Endothelial cell of umbilical vein (primary cell): ENCODE results near the gene ZMIZ2. TPM values are rescaled to one million over a fixed set of nuclear protein-coding genes. Genes with fewer than 3 reads are reported as not detected.
"Not testable (repeated sequence)": the region's sequence is repeated elsewhere in the genome, so short reads cannot be mapped to it uniquely, and the experiment has no call there.

ENCODE experiments used
- BruUV-seq: library from RNA; stranded (reverse); fragments of 400-500 nt; replicated peaks from 2 replicates; lab custom pipeline; 2021; lab: Mats Ljungman, UMichigan
- CTCF ChIA-PET: fragments of 300-600, 350-600 bp; sonication (Branson Sonifier 250); formaldehyde crosslinking; loops from one replicate; lab custom pipeline; 2021; ENCODE audit warnings: antibody characterized with exemption, inconsistent platforms; lab: Charles Lee
- POLR2A ChIA-PET: fragments of 300-600, 350-600 bp; sonication (Branson Sonifier 250); formaldehyde crosslinking; loops from one replicate; lab custom pipeline; 2021; ENCODE audit warnings: antibody characterized with exemption, inconsistent platforms; lab: Charles Lee
- DNase-seq: peaks from one replicate; pipeline ENCODE4 v3.0.0-alpha.2; 2011; ENCODE audit warnings: low read depth, low spot score
- FAIRE-seq: peaks from 2 replicates; lab custom pipeline; 2011; peaks lifted over from hg19 to GRCh38; lab: Jason Lieb, UNC
- H2AFZ ChIP-seq: 2 replicates; pipeline ENCODE4 v1.6.0; 2012; ENCODE audit warnings: low read depth, low read length, control low read depth, inconsistent platforms
- H3K27ac ChIP-seq: 2 replicates; pipeline ENCODE4 v1.5.1; 2011; ENCODE audit warnings: low read depth, mild to moderate bottlenecking, control low read depth, low read length, moderate library complexity; ENCODE audit not compliant: insufficient read depth
- H3K27me3 ChIP-seq, 2 experiments: 2 replicates each; pipeline versions ENCODE4 v1.6.0 to v1.6.1; 2011; ENCODE audit warnings: low read length in 2 of 2, mixed read lengths in 1 of 2; ENCODE audit not compliant: control insufficient read depth in 2 of 2, insufficient read depth in 2 of 2
- H3K36me3 ChIP-seq, 2 experiments: 2 replicates in 1 of 2; 3 replicates in 1 of 2; pipeline ENCODE4 v1.5.1; 2011; ENCODE audit warnings: low read length in 2 of 2, mild to moderate bottlenecking in 1 of 2, moderate library complexity in 1 of 2; ENCODE audit not compliant: control insufficient read depth in 2 of 2, insufficient read depth in 2 of 2; ENCODE audit errors: extremely low read depth in 1 of 2
- H3K4me1 ChIP-seq: 3 replicates; pipeline ENCODE4 v1.5.1; 2011; ENCODE audit warnings: mild to moderate bottlenecking, low read length; ENCODE audit not compliant: control insufficient read depth, insufficient read depth; ENCODE audit errors: extremely low read depth
- H3K4me2 ChIP-seq: 2 replicates; pipeline ENCODE4 v1.6.1; 2011; ENCODE audit warnings: low read length, control low read depth, mixed read lengths; ENCODE audit not compliant: insufficient read depth
- H3K4me3 ChIP-seq, 3 experiments: fragments of 200-600 bp in 1 of 3; sonication (generic), shearing (Covaris generic) in 1 of 3; replicated peaks in 1 of 3; 2 replicates each; pipeline ENCODE4 v1.5.1; 2011 to 2016; ENCODE audit warnings: control low read depth in 3 of 3, low read length in 3 of 3, mild to moderate bottlenecking in 2 of 3, inconsistent platforms in 1 of 3, low read depth in 1 of 3, moderate library complexity in 1 of 3; ENCODE audit not compliant: insufficient read depth in 1 of 3
- H3K79me2 ChIP-seq: 2 replicates; pipeline ENCODE4 v1.6.0; 2012; ENCODE audit warnings: low read length, inconsistent platforms; ENCODE audit not compliant: control insufficient read depth, insufficient read depth
- H3K9ac ChIP-seq: replicated peaks from 2 replicates; pipeline ENCODE3; 2011; ENCODE audit warnings: low read length, control low read depth; ENCODE audit not compliant: insufficient read depth; ENCODE audit errors: extremely low read depth
- H3K9me1 ChIP-seq: replicated peaks from 3 replicates; pipeline ENCODE4 v1.6.0; 2011; ENCODE audit warnings: mild to moderate bottlenecking, low read length; ENCODE audit not compliant: control insufficient read depth, insufficient read depth; ENCODE audit errors: extremely low read depth
- H3K9me3 ChIP-seq: replicated peaks from 2 replicates; pipeline ENCODE4 v1.5.1; 2012; ENCODE audit warnings: low read length, inconsistent platforms; ENCODE audit not compliant: control insufficient read depth, insufficient read depth
- H4K20me1 ChIP-seq: replicated peaks from 2 replicates; pipeline ENCODE3; 2011; ENCODE audit warnings: mild to moderate bottlenecking, low read length; ENCODE audit not compliant: control insufficient read depth, insufficient read depth; ENCODE audit errors: extremely low read depth
- EZH2 ChIP-seq: IDR thresholded peaks from 2 replicates; pipeline ENCODE4 v1.6.1; 2012; ENCODE audit warnings: borderline replicate concordance, low read depth, mild to moderate bottlenecking, moderate library complexity, low read length, inconsistent platforms; ENCODE audit not compliant: severe bottlenecking
- FOS ChIP-seq: IDR thresholded peaks from 2 replicates; pipeline ENCODE4 v1.6.1; 2011; ENCODE audit warnings: mild to moderate bottlenecking, low read length, moderate library complexity, borderline replicate concordance; ENCODE audit not compliant: insufficient read depth
- GATA2 ChIP-seq: IDR thresholded peaks from 2 replicates; pipeline ENCODE4 v1.7.0; 2011; ENCODE audit warnings: low read depth, mild to moderate bottlenecking, moderate library complexity, mixed read lengths, low read length; ENCODE audit not compliant: insufficient read length, insufficient read depth
- JUN ChIP-seq: IDR thresholded peaks from 2 replicates; pipeline ENCODE4 v1.6.1; 2011; ENCODE audit warnings: borderline replicate concordance, low read depth; ENCODE audit not compliant: insufficient read length, insufficient read depth
- POLR2A ChIP-seq: IDR thresholded peaks from 2 replicates; pipeline ENCODE4 v1.6.1; 2012; ENCODE audit warnings: low read depth, mild to moderate bottlenecking, control low read depth, low read length
- POLR2AphosphoS5 ChIP-seq: IDR thresholded peaks from 2 replicates; pipeline ENCODE4 v1.6.1; 2012; ENCODE audit warnings: low read depth, mild to moderate bottlenecking, control low read depth, low read length, moderate library complexity; ENCODE audit not compliant: insufficient read depth
- dilution Hi-C: fragments of 300-500 bp; cut with MboI; formaldehyde crosslinking; loops from one replicate; pipeline ENCODE4 v1.15.0; 2019; ENCODE audit warnings: low sequenced_read_pairs; ENCODE audit not compliant: extremely low pct_ligation_motif_present
- intact Hi-C: fragments of 100-400 bp; cut with micrococcal nuclease; formaldehyde crosslinking; loops from one replicate; pipeline ENCODE4 v1.10.0; 2022
- polyA plus RNA-seq, 4 experiments: library from polyadenylated mRNA; depleted of rRNA in 3 of 4; stranded (reverse) in 3 of 4; unstranded in 1 of 4; fragments of >200 nt; gene quantifications; 2 replicates each; pipeline versions ENCODE4 v1.2.1 to v1.2.3, GENCODE V29; 2011 to 2012; ENCODE audit warnings: missing spikeins in 1 of 4
- total RNA-seq: library from RNA; stranded (reverse); gene quantifications from 2 replicates; pipeline ENCODE4 v1.2.3, GENCODE V29; 2021
- TF ChIP-seq, protein P1 (sequence below), 2 donors: IDR thresholded peaks; 1 replicate in 1 of 2; 2 replicates in 1 of 2; pipeline ENCODE4 v1.5.1; 2011; ENCODE audit warnings: low read length in 2 of 2, mild to moderate bottlenecking in 2 of 2, moderate library complexity in 2 of 2, control low read depth in 1 of 2, inconsistent platforms in 1 of 2, low read depth in 1 of 2; ENCODE audit not compliant: insufficient read depth in 1 of 2; ENCODE audit errors: extremely low read depth in 1 of 2

Gene ZMIZ2
- total and polyA plus RNA-seq, 2 donors (not counting 3 experiments of a cell fraction or from before 2014, with no cell fraction given): 30.6 to 87.5 TPM

DNA sequence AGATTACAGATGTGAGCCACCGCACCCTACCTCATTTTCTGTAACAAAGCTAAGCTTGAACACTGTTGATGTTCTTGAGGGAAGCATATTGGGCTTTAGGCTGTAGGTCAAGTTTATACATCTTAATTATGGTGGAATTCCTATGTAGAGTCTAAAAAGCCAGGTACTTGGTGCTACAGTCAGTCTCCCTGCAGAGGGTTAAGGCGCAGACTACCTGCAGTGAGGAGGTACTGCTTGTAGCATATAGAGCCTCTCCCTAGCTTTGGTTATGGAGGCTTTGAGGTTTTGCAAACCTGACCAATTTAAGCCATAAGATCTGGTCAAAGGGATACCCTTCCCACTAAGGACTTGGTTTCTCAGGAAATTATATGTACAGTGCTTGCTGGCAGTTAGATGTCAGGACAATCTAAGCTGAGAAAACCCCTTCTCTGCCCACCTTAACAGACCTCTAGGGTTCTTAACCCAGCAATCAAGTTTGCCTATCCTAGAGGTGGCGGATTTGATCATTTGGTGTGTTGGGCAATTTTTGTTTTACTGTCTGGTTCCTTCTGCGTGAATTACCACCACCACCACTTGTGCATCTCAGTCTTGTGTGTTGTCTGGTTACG is 53.9 kb downstream of the ZMIZ2 start:
- POLR2A ChIA-PET: no interaction called here
- no peak overlapping the region for H3K9ac ChIP-seq
- no peaks in the 10 kb centered on the region for H3K9me3 ChIP-seq
- intact Hi-C loops: no loop called here
- peaks cover 10% of the 10 kb centered on the region for H4K20me1 ChIP-seq
- H3K27ac ChIP-seq: no peak overlapping the region
- peaks cover 26 to 31% of the 10 kb centered on the region in 2 experiments for H3K36me3 ChIP-seq
- H3K4me1 ChIP-seq: peaks cover 10% of the 10 kb centered on the region
- no TSS peak for BruUV-seq
- H3K4me3 ChIP-seq: no peak overlapping the region
- dilution Hi-C loops: no loop called here
- no peak for DNase-seq
- H3K4me2 ChIP-seq: no peak overlapping the region
- no peaks in the 10 kb centered on the region for H3K27me3 ChIP-seq
- CTCF ChIA-PET: interaction anchor here (2.1 kb wide), 1 partner anchor 45 kb away, joined by 6 read pairs; the partner anchor contains the start of gene H2AZ2
- TF ChIP-seq POLR2A: peak; percentile 48
- TF ChIP-seq FOS: no peak
- no peak for TF ChIP-seq GATA2
- no peak for TF ChIP-seq JUN
- TF ChIP-seq EZH2: no peak
- TF ChIP-seq, protein P1, sequence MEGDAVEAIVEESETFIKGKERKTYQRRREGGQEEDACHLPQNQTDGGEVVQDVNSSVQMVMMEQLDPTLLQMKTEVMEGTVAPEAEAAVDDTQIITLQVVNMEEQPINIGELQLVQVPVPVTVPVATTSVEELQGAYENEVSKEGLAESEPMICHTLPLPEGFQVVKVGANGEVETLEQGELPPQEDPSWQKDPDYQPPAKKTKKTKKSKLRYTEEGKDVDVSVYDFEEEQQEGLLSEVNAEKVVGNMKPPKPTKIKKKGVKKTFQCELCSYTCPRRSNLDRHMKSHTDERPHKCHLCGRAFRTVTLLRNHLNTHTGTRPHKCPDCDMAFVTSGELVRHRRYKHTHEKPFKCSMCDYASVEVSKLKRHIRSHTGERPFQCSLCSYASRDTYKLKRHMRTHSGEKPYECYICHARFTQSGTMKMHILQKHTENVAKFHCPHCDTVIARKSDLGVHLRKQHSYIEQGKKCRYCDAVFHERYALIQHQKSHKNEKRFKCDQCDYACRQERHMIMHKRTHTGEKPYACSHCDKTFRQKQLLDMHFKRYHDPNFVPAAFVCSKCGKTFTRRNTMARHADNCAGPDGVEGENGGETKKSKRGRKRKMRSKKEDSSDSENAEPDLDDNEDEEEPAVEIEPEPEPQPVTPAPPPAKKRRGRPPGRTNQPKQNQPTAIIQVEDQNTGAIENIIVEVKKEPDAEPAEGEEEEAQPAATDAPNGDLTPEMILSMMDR (IDR thresholded peaks at IDR 0.05; ENCODE audit: extremely low read depth in 1 of 2, insufficient read depth in 1 of 2, low read depth in 1 of 2, low read length in 2 of 2): no peak
- TF ChIP-seq POLR2AphosphoS5: peak; percentile 45
- no peaks in the 10 kb centered on the region for H3K9me1 ChIP-seq
- peaks cover 37% of the 10 kb centered on the region for H3K79me2 ChIP-seq
- no peak overlapping the region for H2AFZ ChIP-seq
- no peak for FAIRE-seq

DNA sequence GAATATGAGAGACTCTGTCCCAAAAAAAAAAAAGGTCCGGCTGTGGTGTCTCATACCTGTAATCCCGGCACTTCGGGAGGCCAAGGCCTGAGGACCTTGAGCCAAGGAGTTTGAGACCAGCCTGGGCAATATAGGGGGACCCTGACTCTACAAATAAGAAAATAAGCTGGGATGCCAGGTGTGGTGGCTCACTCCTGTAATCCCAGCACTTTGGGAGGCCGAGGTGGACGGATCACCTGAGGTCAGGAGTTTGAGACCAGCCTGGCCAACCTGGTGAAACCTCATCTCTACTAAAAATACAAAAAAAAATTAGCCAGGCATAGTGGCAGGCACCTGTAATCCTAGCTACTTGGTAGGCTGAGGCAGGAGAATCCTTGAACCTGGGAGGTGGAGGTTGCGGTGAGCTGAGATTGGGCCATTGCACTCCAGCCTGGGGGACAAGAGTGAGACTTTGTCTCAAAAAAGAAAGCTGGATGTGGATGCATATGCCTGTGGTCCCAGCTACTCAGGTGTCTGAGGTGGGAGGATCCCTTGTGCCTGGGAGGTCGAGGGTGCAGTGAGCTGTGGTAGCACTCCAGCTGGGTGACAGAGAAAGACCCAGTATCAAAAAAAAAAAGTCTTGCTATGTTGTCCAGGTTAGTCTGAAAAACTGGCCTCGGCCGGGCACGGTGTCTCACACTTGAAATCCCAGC is 55.3 kb downstream of the ZMIZ2 start:
- BruUV-seq, intact Hi-C loops, H3K27me3 ChIP-seq, H2AFZ ChIP-seq, H3K9me1 ChIP-seq, H3K9ac ChIP-seq, H3K4me2 ChIP-seq, H3K27ac ChIP-seq, H3K4me1 ChIP-seq, dilution Hi-C loops, FAIRE-seq, DNase-seq, H3K9me3 ChIP-seq, H4K20me1 ChIP-seq, H3K4me3 ChIP-seq: not testable (repeated sequence)
- CTCF ChIA-PET: interaction anchor here (0.7 to 2.1 kb wide), 3 partner anchors 20 to 44 kb away, joined by 3 to 6 read pairs (median 3); partner anchors contain the start of gene H2AZ2
- Histone ChIP-seq H3K79me2 (peaks cover 23% of the 10 kb centered on the region), H3K36me3 (peaks cover 26 to 29% of the 10 kb centered on the region in 2 experiments)
- POLR2A ChIA-PET: interaction anchor here (0.6 to 0.8 kb wide), 3 partner anchors 45 to 195 kb away, joined by 4 to 8 read pairs (median 7); no protein-coding TSS in a partner anchor
